Measurements from ENCODE around the gene EID1.

- no peak for TF ChIP-seq GABPA (IDR thresholded peaks at IDR 0.05; ENCODE audit: low read depth)
- TF ChIP-seq CTCF (IDR thresholded peaks at IDR 0.05; ENCODE audit: insufficient read depth, low read length) = no peak
- TF ChIP-seq REST (IDR thresholded peaks at IDR 0.05; ENCODE audit: insufficient replicate concordance, low read depth) = no peak
- TF ChIP-seq POLR2AphosphoS5 (IDR thresholded peaks at IDR 0.05; ENCODE audit: low read depth) = no peak
These were observed 5.3 kb upstream of the EID1 start for GRCh38 chr15:48872632-48873031.

Measured in HL-60 (cell line).